K562 (cell line): Measurements from ENCODE around the gene SRGAP2C. TPM values are rescaled to one million over a fixed set of nuclear protein-coding genes. Genes with fewer than 3 reads are reported as not detected.
A peak's percentile ranks its signal among the peaks of the same experiment; 100 is the strongest.
"Not testable (repeated sequence)": the region's sequence is repeated elsewhere in the genome, so short reads cannot be mapped to it uniquely, and the experiment has no call there.

Experiments
- ATAC-seq: fragments of 200-7000 bp; cut with Tn5 transposase; 3 replicates; pipeline ENCODE4 v1.9.1; 2020; ENCODE audit warnings: moderate library complexity
- BruUV-seq: library from RNA; stranded (reverse); fragments of 400-500 nt; replicated peaks from 2 replicates; lab custom pipeline; 2021; lab: Mats Ljungman, UMichigan
- CTCF ChIA-PET: fragments of 300-600 bp; formaldehyde crosslinking; extraction: SDS; loops from one replicate; lab custom pipeline; 2021; ENCODE audit warnings: low intra/inter-chr PET ratio; lab: Yijun Ruan, JAX
- POLR2A ChIA-PET: fragments of 300-600, 350-650 bp; sonication (Branson Sonifier 250); formaldehyde crosslinking; extraction: SDS; loops from one replicate; lab custom pipeline; 2021; ENCODE audit warnings: antibody characterized with exemption, inconsistent platforms; lab: Yijun Ruan, JAX
- DNase-seq, 4 experiments: peaks; one replicate each; pipeline versions ENCODE4 v3.0.0 to v3.0.0-alpha.2; 2011 to 2018; ENCODE audit warnings: low spot score in 3 of 4, mixed read lengths in 3 of 4; ENCODE audit errors: extremely low read depth in 1 of 4
- FAIRE-seq: peaks from 2 replicates; lab custom pipeline; 2011; peaks lifted over from hg19 to GRCh38; lab: Jason Lieb, UNC
- H2AFZ ChIP-seq: 2 replicates; pipeline ENCODE4 v1.6.0; 2011; ENCODE audit warnings: low read depth, low read length, control low read depth, inconsistent platforms
- H3K27ac ChIP-seq: fragments of 200-600 bp; 3 replicates; pipeline ENCODE4 v1.8.0; 2011; ENCODE audit warnings: low read depth, mild to moderate bottlenecking, control low read depth, inconsistent platforms, low read length, moderate library complexity, mixed read lengths; ENCODE audit errors: extremely low read depth
- H3K27me3 ChIP-seq, 2 experiments: fragments of 300-600 bp in 1 of 2; 2 replicates in 1 of 2; 3 replicates in 1 of 2; pipeline versions ENCODE4 v1.6.0 to v1.8.0; 2011; ENCODE audit warnings: inconsistent platforms in 2 of 2, low read length in 2 of 2, mild to moderate bottlenecking in 1 of 2, mixed read lengths in 1 of 2, moderate library complexity in 1 of 2; ENCODE audit not compliant: control insufficient read depth in 2 of 2, insufficient read depth in 2 of 2
- H3K36me3 ChIP-seq: fragments of 300-600 bp; 3 replicates; pipeline ENCODE4 v1.8.0; 2011; ENCODE audit warnings: mild to moderate bottlenecking, low read length, inconsistent platforms; ENCODE audit not compliant: control insufficient read depth, insufficient read depth
- H3K4me1 ChIP-seq, 2 experiments: fragments of 200-600 bp in 1 of 2; replicated peaks in 1 of 2; 2 replicates in 1 of 2; 3 replicates in 1 of 2; pipeline versions ENCODE4 v1.5.1 to v1.8.0; 2011; ENCODE audit warnings: inconsistent platforms in 2 of 2, low read length in 2 of 2, mild to moderate bottlenecking in 1 of 2, mixed read lengths in 1 of 2, moderate library complexity in 1 of 2; ENCODE audit not compliant: control insufficient read depth in 2 of 2, insufficient read depth in 2 of 2
- H3K4me2 ChIP-seq: 2 replicates; pipeline ENCODE4 v1.6.1; 2011; ENCODE audit warnings: low read length, control low read depth, inconsistent platforms, mixed read lengths; ENCODE audit not compliant: insufficient read depth
- H3K4me3 ChIP-seq: fragments of 200-600 bp; sonication (generic), shearing (Covaris generic); 2 replicates; pipeline ENCODE4 v1.5.1; 2016; ENCODE audit warnings: control low read depth, inconsistent platforms
- H3K79me2 ChIP-seq: fragments of 200-600 bp; 3 replicates; pipeline ENCODE4 v1.8.0; 2011; ENCODE audit warnings: low read length, inconsistent platforms; ENCODE audit not compliant: control insufficient read depth, insufficient read depth
- H3K9ac ChIP-seq, 2 experiments: 2 replicates each; pipeline versions ENCODE4 v1.6.0 to v1.6.1; 2011; ENCODE audit warnings: low read depth in 2 of 2, low read length in 2 of 2, control low read depth in 1 of 2, inconsistent platforms in 1 of 2, mild to moderate bottlenecking in 1 of 2, mixed read lengths in 1 of 2; ENCODE audit not compliant: insufficient read depth in 1 of 2
- H3K9me1 ChIP-seq: one replicate; pipeline ENCODE4 v1.6.0; 2011; ENCODE audit warnings: inconsistent platforms, mild to moderate bottlenecking, low read length, moderate library complexity; ENCODE audit not compliant: control insufficient read depth, insufficient read depth
- H3K9me3 ChIP-seq: replicated peaks from 2 replicates; pipeline ENCODE4 v1.5.1; 2011; ENCODE audit warnings: low read depth, low read length, inconsistent platforms; ENCODE audit not compliant: control insufficient read depth, insufficient read depth
- H4K20me1 ChIP-seq: replicated peaks from 2 replicates; pipeline ENCODE4 v1.6.1; 2011; ENCODE audit warnings: low read length, inconsistent platforms, mixed read lengths; ENCODE audit not compliant: control insufficient read depth, insufficient read depth
- GATAD2A ChIP-seq: fragments of 450-650 bp; IDR thresholded peaks from 2 replicates; pipeline ENCODE4 v1.6.1; 2017
- HBP1 ChIP-seq: fragments of 450-650 bp; formaldehyde crosslinking; IDR thresholded peaks from 2 replicates; pipeline ENCODE4 v1.4.0; 2022; ENCODE audit warnings: missing genetic modification characterization
- HDAC1 ChIP-seq, 2 experiments: fragments of 450-650 bp; IDR thresholded peaks; 2 replicates each; pipeline ENCODE4 v1.6.1; 2016 to 2017; ENCODE audit warnings: inconsistent platforms in 1 of 2, mild to moderate bottlenecking in 1 of 2, moderate library complexity in 1 of 2
- MTA2 ChIP-seq: fragments of 450-650 bp; IDR thresholded peaks from 2 replicates; pipeline ENCODE4 v1.6.1; 2016; ENCODE audit warnings: low read depth
- THRAP3 ChIP-seq: fragments of 450-650 bp; IDR thresholded peaks from 2 replicates; pipeline ENCODE4 v1.6.1; 2016; ENCODE audit warnings: mild to moderate bottlenecking, inconsistent platforms, borderline replicate concordance
- THRB ChIP-seq: fragments of 450-650 bp; formaldehyde crosslinking; conservative IDR thresholded peaks from 2 replicates; pipeline ENCODE4 v1.4.0; 2022; ENCODE audit warnings: mild to moderate bottlenecking, missing genetic modification characterization
- ZNF512 ChIP-seq: IDR thresholded peaks from 2 replicates; pipeline ENCODE4 v1.6.1; 2016; ENCODE audit warnings: missing genetic modification characterization, missing compliant biosample characterization
- WGBS: fragments of 100-300 bp; shearing (Covaris generic); methylation state at CpG from one replicate; pipeline ENCODE4 v1.1.6; 2016; ENCODE audit warnings: low coverage, mixed read lengths; ENCODE audit not compliant: insufficient coverage; ENCODE audit errors: missing lambda C conversion rate; 5-methylcytosine and 5-hydroxymethylcytosine counted together
- in situ Hi-C: fragments of 300-500 bp; cut with MboI; formaldehyde crosslinking; loops from 4 replicates; pipeline ENCODE4 v1.15.0; 2018; ENCODE audit warnings: inconsistent platforms, mixed read lengths
- intact Hi-C: fragments of 100-400 bp; cut with micrococcal nuclease; formaldehyde crosslinking; loops from 2 replicates; pipeline ENCODE4 v1.14.2; 2022
- polyA plus RNA-seq, 8 experiments: library from polyadenylated mRNA; depleted of rRNA in 4 of 8; stranded (reverse) in 5 of 8; unstranded in 3 of 8; fragments of >200 nt; fragmentation: Nextera tagmentation in 2 of 8; fragmentation: Illumina TruSeq in 1 of 8; extraction: Ambion mirVana in 2 of 8; extraction: Trizol in 1 of 8; gene quantifications; 2 replicates each; pipeline versions ENCODE4 v1.2.1 to v1.2.3, GENCODE V29; 2011 to 2014; ENCODE audit warnings: inconsistent platforms in 1 of 8, missing spikeins in 1 of 8
- total RNA-seq, 7 experiments: library from RNA; depleted of rRNA in 6 of 7; stranded (reverse); fragments of >200 nt in 6 of 7; fragmentation: Illumina TruSeq in 2 of 7; extraction: Trizol in 2 of 7; gene quantifications; 2 replicates each; pipeline versions ENCODE4 v1.2.1 to v1.2.3, GENCODE V29; 2011 to 2021; ENCODE audit warnings: low replicate concordance in 1 of 7
- TF ChIP-seq, protein P1 (sequence below): fragments of 450-650 bp; IDR thresholded peaks from 2 replicates; pipeline ENCODE4 v1.6.1; 2016; ENCODE audit warnings: antibody characterized with exemption

Gene SRGAP2C
- total and polyA plus RNA-seq, 9 of the 15 experiments (the other 6 are each of a cell fraction or from before 2014, with no cell fraction given): 5.0 to 21.1 (median 7.7) TPM

DNA sequence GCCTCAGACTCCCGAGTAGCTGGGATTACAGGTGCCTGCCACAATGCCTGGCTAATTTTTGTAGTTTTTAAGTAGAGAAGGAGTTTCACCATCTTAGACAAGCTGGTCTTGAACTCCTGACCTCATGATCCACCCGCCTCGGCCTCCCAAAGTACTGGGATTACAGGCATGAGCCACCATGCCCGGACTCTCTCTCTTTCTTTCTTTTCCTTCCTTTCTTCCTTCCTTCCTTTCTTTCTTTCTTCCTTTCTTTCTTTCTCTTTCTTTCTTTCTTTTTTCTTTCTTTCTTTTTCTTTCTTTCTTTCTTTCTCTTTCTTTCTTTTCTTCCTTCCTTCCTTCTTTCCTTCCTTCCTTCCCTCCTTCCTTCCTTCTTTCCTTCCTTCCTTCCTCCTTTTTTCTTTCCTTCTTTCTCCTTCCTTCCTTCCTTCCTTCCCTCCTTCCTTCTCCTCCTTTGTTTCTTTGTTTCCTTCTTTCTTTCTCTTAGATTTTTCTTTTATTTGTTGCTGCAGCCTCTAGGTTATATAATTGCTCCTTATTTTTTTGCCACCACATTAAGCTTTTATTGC lies 234.4 kb downstream of the SRGAP2C start:
- TF ChIP-seq, protein P1, sequence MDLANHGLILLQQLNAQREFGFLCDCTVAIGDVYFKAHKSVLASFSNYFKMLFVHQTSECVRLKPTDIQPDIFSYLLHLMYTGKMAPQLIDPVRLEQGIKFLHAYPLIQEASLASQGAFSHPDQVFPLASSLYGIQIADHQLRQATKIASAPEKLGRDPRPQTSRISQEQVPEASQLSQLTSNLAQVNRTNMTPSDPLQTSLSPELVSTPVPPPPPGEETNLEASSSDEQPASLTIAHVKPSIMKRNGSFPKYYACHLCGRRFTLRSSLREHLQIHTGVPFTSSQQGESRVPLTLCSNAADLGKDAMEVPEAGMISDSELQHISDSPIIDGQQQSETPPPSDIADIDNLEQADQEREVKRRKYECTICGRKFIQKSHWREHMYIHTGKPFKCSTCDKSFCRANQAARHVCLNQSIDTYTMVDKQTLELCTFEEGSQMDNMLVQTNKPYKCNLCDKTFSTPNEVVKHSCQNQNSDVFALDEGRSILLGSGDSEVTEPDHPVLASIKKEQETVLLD: peak; percentile 15; the same call in 1 of the 2 replicates
- peak in 1 of 2 experiments; percentile 14; a peak in 1 of 4 replicates for TF ChIP-seq HDAC1 (IDR thresholded peaks at IDR 0.05)
- peak; percentile 87; the same call in 1 of the 2 replicates for TF ChIP-seq THRB (CRISPR knock-in tag)
- 0 out of 2 replicates have a peak, but pooled peaks have one; percentile 43 for TF ChIP-seq HBP1
- TF ChIP-seq GATAD2A: peak; percentile 66; the same call in 1 of the 2 replicates
- peak; percentile 21; the same call in 1 of the 2 replicates for TF ChIP-seq MTA2
- 0 out of 2 replicates have a peak, but pooled peaks have one; percentile 64 for TF ChIP-seq THRAP3
- TF ChIP-seq ZNF512: peak; percentile 97

DNA sequence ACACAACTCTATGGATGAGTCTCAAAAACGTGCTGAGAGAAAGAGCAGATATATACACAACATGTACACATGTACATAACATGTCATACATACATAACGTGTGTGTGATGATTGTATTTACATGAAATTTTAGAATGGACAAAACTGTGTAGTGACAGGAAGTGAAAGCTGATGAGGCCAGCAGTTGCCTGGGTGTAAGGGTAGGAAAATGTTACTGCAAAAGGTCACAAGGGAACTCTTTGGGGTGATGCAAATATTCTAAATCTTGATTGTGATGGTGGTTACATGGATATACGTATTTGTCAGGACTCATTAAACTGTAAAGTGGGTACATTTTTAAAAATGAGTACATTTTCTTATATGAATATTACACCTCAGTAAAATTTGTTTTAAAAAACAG lies 236.7 kb downstream of the SRGAP2C start:
- in situ Hi-C loops, BruUV-seq, H3K4me1 ChIP-seq, POLR2A ChIA-PET, H3K9me3 ChIP-seq, H2AFZ ChIP-seq, H3K79me2 ChIP-seq, H4K20me1 ChIP-seq, H3K9ac ChIP-seq, H3K4me3 ChIP-seq, FAIRE-seq, H3K4me2 ChIP-seq, H3K27me3 ChIP-seq, H3K9me1 ChIP-seq, ATAC-seq, CTCF ChIA-PET, intact Hi-C loops, H3K36me3 ChIP-seq, H3K27ac ChIP-seq, DNase-seq: not testable (repeated sequence)
- WGBS: 2% methylated on average over 3 of the region's 3 CpGs

More for the DNA sequence above, 234.4 kb downstream of the SRGAP2C start:
- intact Hi-C loops, H3K9ac ChIP-seq, H3K9me3 ChIP-seq, H3K4me1 ChIP-seq, ATAC-seq, in situ Hi-C loops, DNase-seq, H3K9me1 ChIP-seq, BruUV-seq, H2AFZ ChIP-seq, FAIRE-seq, H4K20me1 ChIP-seq, CTCF ChIA-PET, H3K36me3 ChIP-seq, H3K27ac ChIP-seq, H3K4me2 ChIP-seq, H3K4me3 ChIP-seq, H3K79me2 ChIP-seq, H3K27me3 ChIP-seq, POLR2A ChIA-PET: not testable (repeated sequence)
- WGBS: 0% methylated on average over 4 of the region's 4 CpGs
